IPS-18a (cell line): Measurements from ENCODE around the gene KIF20B.

Experiments
- H3K27ac ChIP-seq: one replicate; pipeline ENCODE4 v1.5.1; 2013; ENCODE audit warnings: low read length
- H3K27me3 ChIP-seq: one replicate; pipeline ENCODE4 v1.6.1; 2013; ENCODE audit warnings: mild to moderate bottlenecking, low read length; ENCODE audit not compliant: control insufficient read depth, insufficient read depth
- H3K36me3 ChIP-seq: one replicate; pipeline ENCODE4 v1.6.1; 2013; ENCODE audit warnings: low read depth, low read length; ENCODE audit not compliant: control insufficient read depth
- H3K4me1 ChIP-seq: one replicate; pipeline ENCODE4 v1.6.1; 2013; ENCODE audit warnings: low read depth, low read length; ENCODE audit not compliant: control insufficient read depth
- H3K4me3 ChIP-seq: one replicate; pipeline ENCODE4 v1.5.1; 2013; ENCODE audit warnings: low read length
- H3K9ac ChIP-seq: one replicate; pipeline ENCODE4 v1.6.1; 2013; ENCODE audit warnings: mild to moderate bottlenecking, low read length, moderate library complexity
- H3K9me3 ChIP-seq: one replicate; pipeline ENCODE4 v1.6.1; 2013; ENCODE audit warnings: low read depth, low read length; ENCODE audit not compliant: control insufficient read depth

KIF20B gene

GRCh38 chr10:89783406-89783805 is 82.0 kb downstream of the KIF20B start:
- H3K4me3 ChIP-seq = no peak overlapping the region
- H3K27ac ChIP-seq = no peak overlapping the region
- peaks cover 6% of the 10 kb centered on the region for H3K4me1 ChIP-seq
- H3K9ac ChIP-seq = no peak overlapping the region
- no peaks in the 10 kb centered on the region for H3K9me3 ChIP-seq
- H3K36me3 ChIP-seq = peaks cover 5% of the 10 kb centered on the region
- no peaks in the 10 kb centered on the region for H3K27me3 ChIP-seq

DNA sequence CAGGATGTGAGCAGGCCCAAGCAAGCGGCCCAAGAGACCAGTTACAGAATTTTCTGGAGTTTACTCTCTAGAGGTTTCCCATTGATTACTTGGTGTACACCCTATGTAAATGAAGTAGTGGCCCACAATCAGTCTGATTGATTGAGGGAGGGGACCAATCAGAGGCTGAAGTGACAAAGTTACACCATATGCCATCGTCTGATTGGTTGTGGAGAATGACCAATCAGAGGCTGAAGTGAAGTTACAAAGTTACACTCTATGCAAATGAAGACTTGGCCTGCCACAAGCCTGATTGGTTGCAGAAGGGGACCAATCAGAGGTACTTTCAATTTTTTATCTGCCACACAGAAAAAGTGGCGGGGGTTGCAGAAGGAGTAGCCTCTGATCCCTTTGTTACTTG is 83.7 kb downstream of the KIF20B start:
- no peaks in the 10 kb centered on the region for H3K9me3 ChIP-seq
- peaks cover 5% of the 10 kb centered on the region for H3K36me3 ChIP-seq
- no peak overlapping the region for H3K27ac ChIP-seq
- no peak overlapping the region for H3K4me3 ChIP-seq
- H3K9ac ChIP-seq = no peak overlapping the region
- peaks cover 6% of the 10 kb centered on the region for H3K4me1 ChIP-seq
- no peaks in the 10 kb centered on the region for H3K27me3 ChIP-seq

- Histone ChIP-seq H3K9ac (no peak overlapping the region), H3K9me3 (no peaks in the 10 kb centered on the region), H3K27ac (no peak overlapping the region), H3K4me3 (no peak overlapping the region), H3K4me1 (peaks cover 5% of the 10 kb centered on the region), H3K36me3 (no peaks in the 10 kb centered on the region), H3K27me3 (no peaks in the 10 kb centered on the region)
Observed at GRCh38 chr10:89789188-89789877, 87.9 kb downstream of the KIF20B start.

GRCh38 chr10:89792187-89792586 is 90.8 kb downstream of the KIF20B start:
- no peaks in the 10 kb centered on the region for H3K9me3 ChIP-seq
- no peak overlapping the region for H3K9ac ChIP-seq
- no peaks in the 10 kb centered on the region for H3K27me3 ChIP-seq
- H3K27ac ChIP-seq = no peak overlapping the region
- no peak overlapping the region for H3K4me3 ChIP-seq
- peaks cover 20% of the 10 kb centered on the region for H3K4me1 ChIP-seq
- no peaks in the 10 kb centered on the region for H3K36me3 ChIP-seq

GRCh38 chr10:89793649-89794254 is 92.4 kb downstream of the KIF20B start:
- Histone ChIP-seq H3K36me3 (no peaks in the 10 kb centered on the region), H3K27ac (no peak overlapping the region), H3K4me3 (no peak overlapping the region), H3K9ac (no peak overlapping the region), H3K9me3 (no peaks in the 10 kb centered on the region), H3K4me1 (peaks cover 20% of the 10 kb centered on the region), H3K27me3 (no peaks in the 10 kb centered on the region)

DNA sequence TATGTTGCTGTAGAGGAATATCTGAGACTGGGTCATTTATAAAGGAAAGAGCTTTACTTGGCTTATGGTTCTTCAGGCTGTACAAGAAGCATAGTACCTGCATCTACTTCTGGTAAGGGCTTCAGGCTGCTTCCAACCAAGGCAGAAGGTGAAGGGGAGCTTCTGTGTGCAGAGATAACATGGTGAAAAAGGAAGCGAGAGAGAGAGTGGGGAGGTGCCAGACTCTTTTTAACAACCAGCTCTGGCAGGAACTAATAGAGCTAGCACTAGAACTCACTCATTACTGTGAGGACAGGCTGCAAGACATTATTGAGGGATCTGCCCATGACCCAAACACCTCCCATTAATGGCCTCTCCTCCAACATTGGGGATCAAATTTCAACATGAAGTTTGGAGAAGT is 94.5 kb downstream of the KIF20B start:
- no peak overlapping the region for H3K9ac ChIP-seq
- H3K4me3 ChIP-seq = no peak overlapping the region
- peaks cover 23% of the 10 kb centered on the region for H3K4me1 ChIP-seq
- H3K27ac ChIP-seq = no peak overlapping the region
- no peaks in the 10 kb centered on the region for H3K27me3 ChIP-seq
- no peaks in the 10 kb centered on the region for H3K9me3 ChIP-seq
- no peaks in the 10 kb centered on the region for H3K36me3 ChIP-seq

DNA sequence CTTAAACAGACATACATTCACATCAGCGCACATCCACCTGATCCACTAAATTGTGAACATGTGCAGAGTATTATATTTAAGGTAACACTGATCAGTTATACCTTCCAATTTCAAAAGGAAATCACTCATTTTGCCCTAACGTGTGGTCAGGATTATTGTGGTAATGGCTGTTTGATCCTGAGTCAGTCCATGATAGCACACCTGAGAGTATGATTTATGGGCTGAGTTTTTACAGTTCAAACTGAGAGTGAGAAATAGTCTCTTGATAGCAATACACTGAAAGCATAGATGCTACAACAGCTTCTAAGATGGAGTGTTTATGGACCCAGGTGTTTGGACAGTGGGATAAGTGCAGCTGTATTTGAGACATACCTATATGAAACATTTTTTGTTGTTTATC is 96.7 kb downstream of the KIF20B start:
- peaks cover 23% of the 10 kb centered on the region for H3K4me1 ChIP-seq
- no peak overlapping the region for H3K9ac ChIP-seq
- no peak overlapping the region for H3K4me3 ChIP-seq
- no peaks in the 10 kb centered on the region for H3K27me3 ChIP-seq
- no peaks in the 10 kb centered on the region for H3K36me3 ChIP-seq
- H3K27ac ChIP-seq = no peak overlapping the region
- H3K9me3 ChIP-seq = no peaks in the 10 kb centered on the region

DNA sequence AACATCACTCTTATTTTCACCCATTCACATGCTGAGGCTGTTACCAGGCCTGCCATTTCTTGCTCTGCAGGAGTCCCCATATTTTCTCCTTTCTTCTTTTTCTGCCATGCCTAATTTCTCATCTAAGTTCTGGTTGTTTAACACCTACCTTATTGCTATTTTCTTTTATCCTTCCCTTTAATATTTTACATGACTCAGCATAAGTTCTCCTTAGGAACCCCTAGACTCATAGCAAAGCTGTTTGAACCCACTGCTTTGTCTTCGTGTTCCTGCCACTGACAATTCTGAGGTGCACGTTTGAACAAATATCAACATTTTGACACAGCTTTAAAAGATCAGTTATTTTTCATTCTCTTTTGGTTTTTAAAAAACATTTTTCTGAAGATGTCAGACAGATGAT is 98.2 kb downstream of the KIF20B start:
- H3K27me3 ChIP-seq = no peaks in the 10 kb centered on the region
- no peak overlapping the region for H3K27ac ChIP-seq
- no peak overlapping the region for H3K9ac ChIP-seq
- no peaks in the 10 kb centered on the region for H3K9me3 ChIP-seq
- H3K4me3 ChIP-seq = no peak overlapping the region
- H3K36me3 ChIP-seq = no peaks in the 10 kb centered on the region
- H3K4me1 ChIP-seq = peaks cover 15% of the 10 kb centered on the region

GRCh38 chr10:89805599-89806013 is 104.2 kb downstream of the KIF20B start:
- Histone ChIP-seq H3K9ac (no peak overlapping the region), H3K27ac (no peak overlapping the region), H3K36me3 (no peaks in the 10 kb centered on the region), H3K9me3 (no peaks in the 10 kb centered on the region), H3K4me1 (no peaks in the 10 kb centered on the region), H3K27me3 (no peaks in the 10 kb centered on the region), H3K4me3 (no peak overlapping the region)

GRCh38 chr10:89808842-89809241 is 107.5 kb downstream of the KIF20B start:
- no peaks in the 10 kb centered on the region for H3K36me3 ChIP-seq
- H3K27me3 ChIP-seq = no peaks in the 10 kb centered on the region
- H3K9me3 ChIP-seq = no peaks in the 10 kb centered on the region
- H3K4me1 ChIP-seq = no peaks in the 10 kb centered on the region
- no peak overlapping the region for H3K4me3 ChIP-seq
- H3K9ac ChIP-seq = no peak overlapping the region
- no peak overlapping the region for H3K27ac ChIP-seq

GRCh38 chr10:89809766-89810165 is 108.4 kb downstream of the KIF20B start:
- Histone ChIP-seq H3K36me3 (no peaks in the 10 kb centered on the region), H3K4me3 (no peak overlapping the region), H3K27ac (no peak overlapping the region), H3K27me3 (no peaks in the 10 kb centered on the region), H3K9me3 (no peaks in the 10 kb centered on the region), H3K4me1 (no peaks in the 10 kb centered on the region), H3K9ac (no peak overlapping the region)

GRCh38 chr10:89810908-89811525 is 109.6 kb downstream of the KIF20B start:
- Histone ChIP-seq H3K4me3 (no peak overlapping the region), H3K9ac (no peak overlapping the region), H3K27ac (no peak overlapping the region), H3K27me3 (no peaks in the 10 kb centered on the region), H3K36me3 (no peaks in the 10 kb centered on the region), H3K9me3 (no peaks in the 10 kb centered on the region), H3K4me1 (no peaks in the 10 kb centered on the region)
